Measurements from ENCODE around the gene MPRIP.

Gene MPRIP

DNA sequence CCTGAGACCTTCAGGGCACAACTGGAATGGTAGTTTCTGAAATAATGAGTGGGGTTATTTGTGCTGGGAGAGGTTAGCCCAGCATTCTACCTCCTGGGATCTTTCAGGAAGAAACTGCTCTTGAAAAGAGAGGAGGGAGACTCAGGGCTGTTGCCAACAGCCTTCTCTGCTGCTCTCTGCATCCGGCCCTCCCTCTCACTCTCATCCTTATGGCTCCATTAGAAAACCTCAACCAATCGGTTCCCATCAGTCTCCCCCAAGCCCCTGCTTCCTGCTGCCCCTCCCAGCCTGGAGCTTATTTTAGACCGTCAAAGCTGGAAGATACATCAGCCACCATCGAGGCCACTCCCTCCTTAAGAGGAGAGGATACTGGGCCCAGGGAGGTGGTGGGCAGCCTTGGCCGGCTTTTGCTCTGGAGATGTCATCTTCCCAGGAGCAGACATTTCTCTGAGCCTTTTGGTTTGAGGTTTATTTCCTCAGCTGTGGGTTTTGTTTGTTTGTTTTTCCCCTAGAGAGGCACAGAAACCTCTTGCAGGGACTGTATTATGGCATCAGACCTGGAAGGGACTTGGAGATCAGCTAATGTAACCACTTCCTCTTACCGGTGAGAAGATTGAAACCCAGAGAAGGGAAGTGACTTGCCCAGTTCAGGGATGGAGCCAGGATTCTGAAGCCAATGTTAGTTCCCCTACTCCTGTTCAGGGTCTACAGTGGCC lies 2.7 kb downstream of the MPRIP start:
- Histone ChIP-seq H3K36me3 (ENCODE audit: insufficient read depth, low read length) (no peaks in the 10 kb centered on the region), H3K27me3 (ENCODE audit: insufficient read depth, low read length) (peaks cover 5% of the 10 kb centered on the region; the same call in 1 of the 2 replicates), H3K4me3 (ENCODE audit: low read length) (0 out of 2 replicates have a peak overlapping the region, but pooled peaks have one; percentile 73), H3K4me1 (ENCODE audit: insufficient read depth, low read length) (peaks cover 17% of the 10 kb centered on the region), H3K9me3 (ENCODE audit: insufficient read depth, low read depth, low read length) (0 out of 2 replicates have a peak, but pooled peaks cover 3% of the 10 kb centered on the region), H3K27ac (ENCODE audit: low read depth, low read length) (no peak overlapping the region), H3K9ac (ENCODE audit: low read depth, low read length) (no peak overlapping the region)
- 51% methylated on average over 6 of the region's 6 CpGs for WGBS

DNA sequence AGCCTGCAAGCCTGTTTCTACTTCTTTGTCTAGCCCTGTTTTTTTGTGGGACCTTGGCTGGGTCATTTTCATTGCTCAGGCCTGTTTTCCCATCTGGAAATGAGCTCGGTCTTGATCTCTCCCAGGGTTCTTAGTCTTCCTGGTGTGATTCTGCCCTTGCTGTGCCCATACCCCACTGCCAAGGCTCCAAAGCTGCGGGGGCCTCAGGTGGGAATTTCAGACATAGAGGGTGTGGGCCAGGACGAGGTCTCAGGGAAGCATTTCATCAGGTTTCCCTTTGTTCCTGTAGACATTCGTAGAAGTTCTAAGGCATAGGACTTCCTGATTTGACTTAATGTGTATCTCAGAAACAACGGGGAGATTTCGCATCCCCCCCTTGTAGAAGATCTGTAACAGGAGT lies 5.8 kb downstream of the MPRIP start:
- Histone ChIP-seq H3K4me1 (ENCODE audit: insufficient read depth, low read length) (peaks cover 17% of the 10 kb centered on the region), H3K36me3 (ENCODE audit: insufficient read depth, low read length) (no peaks in the 10 kb centered on the region), H3K4me3 (ENCODE audit: low read length) (no peak overlapping the region), H3K27me3 (ENCODE audit: insufficient read depth, low read length) (no peaks in the 10 kb centered on the region), H3K27ac (ENCODE audit: low read depth, low read length) (no peak overlapping the region), H3K9me3 (ENCODE audit: insufficient read depth, low read depth, low read length) (0 out of 2 replicates have a peak, but pooled peaks cover 3% of the 10 kb centered on the region), H3K9ac (ENCODE audit: low read depth, low read length) (no peak overlapping the region)
- WGBS, result 92% methylated on average over 6 of the region's 6 CpGs

DNA sequence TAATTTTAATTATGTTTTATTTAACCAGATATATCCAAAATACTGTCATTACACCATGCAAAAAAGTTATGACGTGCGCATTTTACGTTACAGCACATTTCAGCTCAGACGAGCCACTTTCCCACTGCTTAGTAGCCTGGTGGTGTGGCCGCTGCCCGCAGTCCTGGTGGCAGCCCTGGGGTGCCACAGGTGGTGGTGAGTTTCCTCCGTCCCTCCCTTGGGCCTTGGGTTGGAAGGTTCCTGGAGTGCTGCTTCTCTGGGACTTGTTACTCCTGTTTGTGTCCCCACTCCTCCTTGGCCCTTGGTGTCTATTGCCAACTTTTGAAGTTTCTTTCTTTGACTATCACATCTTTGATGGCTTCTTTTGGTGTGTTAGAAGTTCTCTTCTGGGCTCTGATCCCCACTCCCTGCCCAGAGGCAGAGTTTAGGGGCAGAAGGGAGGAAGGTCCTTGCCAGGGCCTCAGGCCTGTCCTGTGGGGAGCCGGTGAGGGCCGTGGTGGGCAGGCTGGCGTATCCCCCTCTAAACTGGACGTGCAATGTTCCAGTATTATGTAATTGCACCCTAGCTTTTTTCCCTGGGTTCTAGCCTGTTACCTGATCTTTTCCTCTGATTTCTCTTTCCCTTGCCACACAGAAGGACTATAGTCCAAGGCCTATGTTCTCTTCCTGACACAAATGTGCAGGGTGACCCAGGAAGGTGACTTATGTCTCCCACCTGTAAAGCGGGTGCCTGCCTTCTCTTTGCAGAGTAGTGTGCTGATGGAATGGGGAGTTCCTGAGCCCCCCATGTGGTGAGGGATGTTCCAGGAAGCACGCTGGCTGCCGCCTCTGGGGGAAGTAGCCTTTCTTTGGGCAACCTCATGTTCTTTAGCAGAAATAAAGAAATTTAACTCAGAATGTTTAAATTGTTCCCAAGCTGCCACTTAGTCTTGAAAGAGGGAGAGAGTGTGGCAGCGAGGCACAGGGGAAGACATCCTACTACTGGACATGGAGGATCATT lies 8.4 kb downstream of the MPRIP start:
- H3K4me1 ChIP-seq (ENCODE audit: insufficient read depth, low read length), result no peaks in the 10 kb centered on the region
- H3K4me3 ChIP-seq (ENCODE audit: low read length), result no peak overlapping the region

DNA sequence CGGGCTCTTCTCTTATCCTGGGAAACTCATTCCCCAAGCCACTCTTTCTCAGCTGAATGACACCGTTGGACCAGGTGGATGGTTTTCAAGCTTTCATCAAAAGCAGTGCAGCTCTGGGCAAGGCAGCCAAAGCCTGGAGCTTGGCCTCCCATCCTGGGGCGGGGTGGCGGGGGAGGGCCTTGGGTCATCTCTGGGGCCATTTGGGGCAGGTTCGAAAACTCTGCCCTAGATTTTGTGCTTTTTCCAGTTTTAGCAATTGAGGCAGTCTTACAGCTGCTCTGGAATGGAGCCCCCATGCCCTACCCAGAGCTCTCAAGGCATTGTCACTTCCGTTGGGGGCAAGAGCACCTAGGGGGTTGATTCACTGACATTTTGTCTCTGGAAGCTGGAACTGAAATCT lies 9.1 kb downstream of the MPRIP start:
- Histone ChIP-seq H3K27ac (ENCODE audit: low read depth, low read length) (no peak overlapping the region), H3K4me3 (ENCODE audit: low read length) (no peak overlapping the region), H3K4me1 (ENCODE audit: insufficient read depth, low read length) (peaks cover 4% of the 10 kb centered on the region; the same call in 1 of the 2 replicates), H3K9ac (ENCODE audit: low read depth, low read length) (no peak overlapping the region), H3K9me3 (ENCODE audit: insufficient read depth, low read depth, low read length) (0 out of 2 replicates have a peak, but pooled peaks cover 1% of the 10 kb centered on the region), H3K36me3 (ENCODE audit: insufficient read depth, low read length) (no peaks in the 10 kb centered on the region), H3K27me3 (ENCODE audit: insufficient read depth, low read length) (no peaks in the 10 kb centered on the region)
- 93% methylated on average over 6 of the region's 6 CpGs for WGBS

More for the DNA sequence above, 8.4 kb downstream of the MPRIP start:
- WGBS, result 94% methylated on average over 15 of the region's 15 CpGs
- H3K27me3 ChIP-seq (ENCODE audit: insufficient read depth, low read length), result no peaks in the 10 kb centered on the region
- H3K36me3 ChIP-seq (ENCODE audit: insufficient read depth, low read length), result no peaks in the 10 kb centered on the region
- no peak overlapping the region for H3K9ac ChIP-seq (ENCODE audit: low read depth, low read length)
- H3K27ac ChIP-seq (ENCODE audit: low read depth, low read length), result no peak overlapping the region
- 0 out of 2 replicates have a peak, but pooled peaks cover 3% of the 10 kb centered on the region for H3K9me3 ChIP-seq (ENCODE audit: insufficient read depth, low read depth, low read length)

DNA sequence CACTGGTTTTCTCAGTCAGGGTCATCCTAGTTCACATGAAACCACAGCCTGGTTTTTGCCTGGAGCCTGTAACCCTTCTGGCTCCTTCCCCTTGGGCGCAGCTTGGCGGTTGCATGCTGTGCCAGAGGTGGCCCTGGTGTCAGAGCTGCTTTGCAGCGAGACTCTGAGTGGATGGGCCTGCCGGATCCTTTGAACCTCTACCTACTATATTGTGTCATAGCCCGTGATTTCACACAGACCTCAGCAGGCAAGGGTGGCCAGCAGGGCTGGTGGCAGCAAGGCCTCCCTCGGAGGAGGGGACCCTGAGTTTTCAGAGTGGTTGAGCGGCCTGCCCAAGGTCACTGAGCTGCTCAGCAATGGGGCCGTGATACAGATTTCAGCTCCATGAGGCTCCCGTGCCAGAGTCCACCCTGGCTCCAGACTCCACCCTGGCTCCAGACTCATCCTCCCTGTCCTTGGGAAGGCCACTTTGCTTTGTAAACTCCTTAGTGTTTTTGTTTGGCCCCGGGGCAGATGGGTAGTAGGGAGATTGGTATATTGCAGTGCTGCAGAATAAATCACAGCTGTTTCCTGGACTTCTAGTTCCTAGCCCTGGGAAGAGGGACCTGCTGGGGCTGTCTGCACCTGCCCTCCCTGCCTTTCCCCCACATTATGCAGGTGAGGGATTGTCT lies 9.7 kb downstream of the MPRIP start:
- H3K4me1 ChIP-seq (ENCODE audit: insufficient read depth, low read length), result peaks cover 4% of the 10 kb centered on the region; the same call in 1 of the 2 replicates
- H3K9ac ChIP-seq (ENCODE audit: low read depth, low read length), result no peak overlapping the region
- no peak overlapping the region for H3K4me3 ChIP-seq (ENCODE audit: low read length)
- no peaks in the 10 kb centered on the region for H3K9me3 ChIP-seq (ENCODE audit: insufficient read depth, low read depth, low read length)
- H3K36me3 ChIP-seq (ENCODE audit: insufficient read depth, low read length), result no peaks in the 10 kb centered on the region
- no peak overlapping the region for H3K27ac ChIP-seq (ENCODE audit: low read depth, low read length)
- 89% methylated on average over 10 of the region's 10 CpGs for WGBS
- H3K27me3 ChIP-seq (ENCODE audit: insufficient read depth, low read length), result no peaks in the 10 kb centered on the region

DNA sequence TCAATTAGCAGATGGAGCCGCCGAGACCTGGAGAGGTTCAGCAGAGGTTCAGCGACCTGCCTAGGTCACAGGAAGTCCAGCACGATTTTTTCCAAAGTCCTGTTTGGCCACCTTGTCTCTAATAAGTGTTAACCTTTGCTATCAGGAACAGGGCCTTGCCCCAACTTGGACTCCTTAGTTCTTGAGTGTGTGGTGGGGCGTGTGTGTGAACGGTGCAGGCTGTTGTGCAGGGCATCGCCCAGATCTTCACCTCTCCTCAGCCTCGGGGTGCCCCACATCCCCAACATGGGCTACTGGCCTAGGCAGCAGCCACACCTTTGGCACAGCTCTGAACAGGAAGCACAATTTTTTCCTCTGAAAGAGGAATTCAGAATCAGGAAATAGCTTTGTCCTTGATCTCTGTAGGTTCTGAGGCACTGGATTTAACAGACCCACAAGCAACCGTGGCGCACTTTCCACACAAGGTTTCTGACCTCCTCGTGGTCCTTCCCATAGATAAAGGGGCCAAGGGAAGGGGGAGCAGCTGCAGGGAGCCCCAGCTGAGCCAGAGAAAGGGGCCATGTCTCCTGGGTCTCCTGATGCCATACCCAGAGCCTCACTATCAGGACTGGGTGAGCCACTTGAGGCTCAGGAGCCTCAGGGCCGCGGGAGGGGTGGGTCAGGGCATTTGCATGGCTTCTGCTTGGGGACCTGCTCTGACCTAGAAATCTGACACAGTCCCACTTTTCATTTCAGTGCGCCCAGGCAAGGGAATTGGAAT lies 10.4 kb downstream of the MPRIP start:
- H3K9ac ChIP-seq (ENCODE audit: low read depth, low read length), result no peak overlapping the region; the same call in 1 of the 2 replicates

DNA sequence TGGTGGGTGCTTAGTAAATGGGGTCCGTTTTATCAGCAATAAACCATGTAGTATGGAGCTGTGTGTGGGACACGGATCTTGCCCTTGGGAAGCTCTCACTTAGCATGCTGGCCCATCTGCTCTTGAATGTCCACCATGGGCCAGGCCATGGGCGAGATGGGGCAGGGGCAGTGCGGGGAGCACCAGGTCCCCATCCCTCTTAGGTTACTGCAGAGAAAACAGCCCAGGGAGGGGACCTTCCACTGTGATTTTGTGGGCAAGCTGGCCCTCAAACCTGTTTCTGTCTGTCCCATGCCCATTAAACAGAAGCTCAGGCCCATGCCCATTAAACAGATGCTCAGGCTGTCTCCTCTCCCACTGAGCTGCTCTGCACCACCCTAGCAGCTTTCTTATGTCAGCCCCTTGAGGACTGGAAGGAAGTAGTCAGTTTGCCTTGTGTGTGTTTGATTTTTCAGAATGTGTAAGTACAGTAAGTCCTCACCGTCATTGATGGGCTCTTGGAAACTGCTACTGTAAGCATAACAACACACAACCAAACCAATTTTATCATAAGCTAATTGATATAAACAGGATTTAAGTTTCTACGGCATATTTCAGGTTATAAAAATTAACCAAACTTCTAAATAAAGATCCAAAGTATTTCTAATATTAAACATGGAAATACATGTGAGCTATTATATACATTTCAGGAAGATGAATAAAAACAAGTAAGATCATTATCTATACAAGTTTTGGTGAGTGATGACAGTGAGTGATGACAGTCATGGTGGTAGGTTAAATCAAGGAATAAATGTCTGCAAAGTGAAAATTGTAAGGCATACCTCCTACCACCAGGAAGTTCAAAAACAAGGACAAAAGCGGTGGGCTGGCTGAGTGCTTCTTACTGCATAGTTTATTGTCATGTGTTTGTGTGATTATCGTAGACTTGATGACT lies 11.5 kb downstream of the MPRIP start:
- Histone ChIP-seq H3K4me3 (ENCODE audit: low read length) (no peak overlapping the region), H3K4me1 (ENCODE audit: insufficient read depth, low read length) (peaks cover 4% of the 10 kb centered on the region; the same call in 1 of the 2 replicates), H3K27ac (ENCODE audit: low read depth, low read length) (no peak overlapping the region), H3K9ac (ENCODE audit: low read depth, low read length) (no peak overlapping the region), H3K36me3 (ENCODE audit: insufficient read depth, low read length) (0 out of 2 replicates have a peak, but pooled peaks cover 5% of the 10 kb centered on the region), H3K27me3 (ENCODE audit: insufficient read depth, low read length) (no peaks in the 10 kb centered on the region), H3K9me3 (ENCODE audit: insufficient read depth, low read depth, low read length) (no peaks in the 10 kb centered on the region)
- 93% methylated on average over 6 of the region's 8 CpGs for WGBS

More for the DNA sequence above, 10.4 kb downstream of the MPRIP start:
- Histone ChIP-seq H3K27ac (ENCODE audit: low read depth, low read length) (no peak overlapping the region), H3K4me1 (ENCODE audit: insufficient read depth, low read length) (peaks cover 4% of the 10 kb centered on the region; the same call in 1 of the 2 replicates), H3K4me3 (ENCODE audit: low read length) (no peak overlapping the region), H3K36me3 (ENCODE audit: insufficient read depth, low read length) (0 out of 2 replicates have a peak, but pooled peaks cover under 1% of the 10 kb centered on the region), H3K27me3 (ENCODE audit: insufficient read depth, low read length) (no peaks in the 10 kb centered on the region), H3K9me3 (ENCODE audit: insufficient read depth, low read depth, low read length) (no peaks in the 10 kb centered on the region)
- WGBS, result 92% methylated on average over 14 of the region's 14 CpGs

DNA sequence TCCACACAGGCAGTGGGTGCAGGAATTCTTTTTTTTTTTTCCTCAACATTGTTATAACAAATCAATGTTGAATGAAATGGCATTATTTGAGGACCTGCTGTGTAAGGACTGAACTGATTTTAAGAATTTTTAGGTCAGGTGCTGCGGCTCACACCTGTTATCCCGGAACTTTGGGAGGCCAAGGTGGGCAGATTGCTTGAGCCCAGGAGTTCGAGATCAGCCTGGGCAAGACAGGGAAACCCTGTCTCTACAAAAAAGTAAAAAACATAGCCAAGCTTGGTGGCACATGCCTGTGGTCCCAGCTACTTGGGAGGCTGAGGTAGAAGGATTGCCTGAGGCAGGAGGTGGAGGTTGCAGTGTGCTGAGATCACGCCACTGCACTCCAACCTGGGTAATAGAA lies 12.4 kb downstream of the MPRIP start:
- Histone ChIP-seq H3K4me1 (ENCODE audit: insufficient read depth, low read length) (peaks cover 4% of the 10 kb centered on the region; the same call in 1 of the 2 replicates), H3K27me3 (ENCODE audit: insufficient read depth, low read length) (no peaks in the 10 kb centered on the region), H3K36me3 (ENCODE audit: insufficient read depth, low read length) (0 out of 2 replicates have a peak, but pooled peaks cover 5% of the 10 kb centered on the region), H3K9ac (ENCODE audit: low read depth, low read length) (no peak overlapping the region), H3K27ac (ENCODE audit: low read depth, low read length) (no peak overlapping the region), H3K9me3 (ENCODE audit: insufficient read depth, low read depth, low read length) (no peaks in the 10 kb centered on the region), H3K4me3 (ENCODE audit: low read length) (no peak overlapping the region)
- 92% methylated on average over 4 of the region's 4 CpGs for WGBS

DNA sequence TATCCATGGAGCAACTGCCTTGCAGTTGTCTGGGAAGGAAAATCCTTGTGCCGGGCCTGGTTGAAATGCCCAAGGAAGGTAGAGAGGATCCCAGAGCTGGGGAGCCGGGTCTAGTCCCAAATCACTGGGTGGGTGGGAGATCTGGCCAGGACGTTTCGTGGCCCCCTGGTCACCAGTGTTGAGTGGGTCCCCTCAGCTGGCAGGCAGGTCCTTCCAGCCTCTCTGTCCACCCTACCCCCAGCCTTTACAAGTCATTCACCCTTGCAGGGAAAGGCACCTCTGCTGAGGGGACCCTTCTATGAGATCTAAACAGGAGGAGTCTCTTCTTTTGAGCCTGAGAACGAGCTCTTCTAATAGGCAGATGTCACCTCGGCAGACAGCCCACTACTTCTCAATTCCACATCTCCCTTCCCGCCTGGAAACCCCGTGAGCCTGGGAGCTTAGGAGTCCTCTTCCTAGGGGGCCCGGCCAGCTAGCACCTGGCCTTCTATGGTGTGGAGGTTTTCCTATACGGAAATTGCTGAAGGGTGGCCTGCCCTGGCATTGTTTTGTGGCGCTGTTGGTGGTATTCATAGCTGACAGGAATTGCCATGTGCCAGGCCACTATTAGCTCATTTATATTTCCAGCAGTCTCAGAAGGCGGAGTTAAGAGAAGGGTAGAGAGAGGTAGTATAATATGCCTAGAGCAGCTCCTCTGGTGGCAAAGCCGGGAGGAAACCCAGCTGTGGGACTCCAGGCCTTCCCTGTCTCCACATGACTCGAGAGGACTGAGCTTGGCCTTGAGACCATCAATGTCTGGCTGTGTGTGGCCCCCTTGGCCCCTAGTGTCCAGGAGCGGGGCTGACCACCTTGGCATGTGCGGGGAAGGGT lies 13.3 kb downstream of the MPRIP start:
- Histone ChIP-seq H3K9ac (ENCODE audit: low read depth, low read length) (no peak overlapping the region), H3K36me3 (ENCODE audit: insufficient read depth, low read length) (0 out of 2 replicates have a peak, but pooled peaks cover 5% of the 10 kb centered on the region), H3K4me3 (ENCODE audit: low read length) (no peak overlapping the region), H3K4me1 (ENCODE audit: insufficient read depth, low read length) (peaks cover 4% of the 10 kb centered on the region; the same call in 1 of the 2 replicates), H3K27ac (ENCODE audit: low read depth, low read length) (no peak overlapping the region), H3K9me3 (ENCODE audit: insufficient read depth, low read depth, low read length) (no peaks in the 10 kb centered on the region), H3K27me3 (ENCODE audit: insufficient read depth, low read length) (no peaks in the 10 kb centered on the region)
- WGBS, result 85% methylated on average over 16 of the region's 16 CpGs

Measured in HUES64 (cell line).